Activated CD8-positive, alpha-beta memory T cell treated with anti-CD3 and anti-CD28 coated beads for 1 hour (primary cell): ENCODE data around the gene CTIF.

Experiments
- DNase-seq, 2 donors: peaks; one replicate each; pipeline ENCODE4 v3.0.0-alpha.2; 2020; ENCODE audit warnings: low read depth in 1 of 2; ENCODE audit errors: extremely low read depth in 1 of 2

Gene CTIF

DNA sequence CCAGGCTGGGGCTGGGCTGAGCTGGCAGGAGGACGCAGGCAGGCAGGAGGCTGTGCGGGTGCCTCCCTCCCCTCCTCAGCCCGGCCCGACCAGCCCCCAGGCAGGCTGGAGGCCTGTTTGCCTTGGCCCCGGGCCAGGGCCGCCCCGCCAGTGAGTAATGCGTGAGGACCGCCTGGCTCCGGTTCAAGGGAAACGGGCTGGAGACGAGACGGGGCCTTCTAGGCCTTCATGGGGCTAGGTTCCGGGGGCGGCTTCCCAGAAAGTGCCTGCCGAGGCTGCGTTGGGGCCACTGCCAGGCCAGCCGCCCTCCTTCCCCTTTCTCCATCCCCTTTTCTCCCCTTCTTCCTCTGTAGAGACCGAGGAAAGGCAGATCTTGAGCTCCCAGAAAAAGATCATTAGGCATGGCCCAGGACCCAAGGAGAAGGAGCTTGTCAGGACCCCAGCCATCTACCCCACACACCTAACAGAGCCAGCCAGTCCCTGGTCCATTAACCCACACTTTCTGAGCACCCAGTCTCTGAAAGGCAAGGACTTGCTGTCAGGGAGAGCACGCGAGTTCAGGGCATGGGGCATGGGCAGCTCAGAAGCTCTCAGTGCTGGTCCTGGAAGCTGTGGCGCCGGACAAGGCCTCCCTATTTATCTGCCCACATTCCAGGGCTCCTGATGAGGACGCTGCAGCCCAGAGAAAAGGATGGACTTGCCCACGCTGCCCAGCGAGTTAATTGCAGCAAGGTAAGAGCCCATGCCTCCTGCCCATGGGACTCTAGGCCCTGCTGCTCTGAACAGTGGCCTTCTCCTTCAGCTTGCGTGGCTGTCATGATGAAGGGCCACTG, 363.4 kb downstream of the CTIF start:
- DNase-seq = no peak

DNA sequence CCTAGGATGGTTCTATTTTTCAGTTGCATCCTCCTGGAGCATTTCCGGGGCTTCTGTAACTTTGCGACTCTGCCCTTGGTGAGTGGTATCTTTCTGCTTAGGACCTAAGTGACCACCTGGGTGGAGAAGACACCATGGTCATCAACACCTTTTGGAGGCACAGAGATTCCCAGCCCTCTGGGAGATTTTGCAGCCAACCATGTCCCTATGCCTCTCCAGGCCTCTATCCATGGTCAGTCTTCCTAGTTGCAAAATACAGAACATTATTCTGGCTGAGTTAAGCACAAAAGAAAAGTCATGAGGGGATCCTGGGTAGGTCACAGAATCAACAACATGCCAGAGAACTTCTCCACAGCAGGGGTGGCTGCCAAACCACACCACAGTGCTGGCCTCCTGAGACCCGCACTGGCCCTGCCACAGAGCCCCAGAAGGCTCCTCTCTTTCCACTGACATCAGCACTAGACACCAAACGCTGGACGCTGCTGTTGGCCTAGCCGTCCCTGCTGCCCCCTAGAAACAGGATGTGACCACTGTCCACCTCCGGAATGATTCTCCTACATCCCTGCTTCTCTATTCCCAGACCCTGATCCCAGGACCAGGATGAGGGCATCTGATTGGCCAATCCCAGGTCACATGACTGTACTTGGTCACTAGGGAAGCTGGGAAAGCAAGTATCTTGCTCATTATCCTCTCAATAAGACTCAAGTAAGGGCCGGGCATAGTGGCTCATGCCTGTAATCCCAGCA, 364.2 kb downstream of the CTIF start:
- no peak for DNase-seq

DNA sequence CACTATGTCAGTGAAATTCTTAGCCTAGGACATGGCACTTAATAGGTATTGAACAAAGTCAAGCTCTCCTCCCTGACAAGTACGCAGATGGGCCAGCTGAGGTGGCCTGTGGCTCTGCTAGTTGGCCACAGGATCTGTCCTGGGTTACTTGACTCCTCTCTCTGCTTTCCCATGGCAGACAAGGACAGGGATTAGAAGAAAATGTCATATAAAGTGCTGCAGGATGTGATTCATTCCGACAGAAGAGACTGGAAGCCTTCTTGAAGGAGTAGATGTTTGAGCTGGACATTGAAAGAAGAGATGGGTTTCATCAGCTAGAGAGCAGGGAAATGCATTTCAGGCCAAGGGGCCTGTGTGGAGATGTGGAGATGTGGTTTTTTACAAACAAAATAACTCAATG, 365.3 kb downstream of the CTIF start:
- no peak for DNase-seq

GRCh38 chr18:48904847-48905394, 366.1 kb downstream of the CTIF start:
- DNase-seq = no peak

GRCh38 chr18:48905513-48905912, 366.7 kb downstream of the CTIF start:
- no peak for DNase-seq

- DNase-seq = no peak
Measured at GRCh38 chr18:48908916-48909315, 370.1 kb downstream of the CTIF start.

GRCh38 chr18:48909721-48910120, 370.9 kb downstream of the CTIF start:
- DNase-seq = no peak

GRCh38 chr18:48910972-48911545, 372.2 kb downstream of the CTIF start:
- no peak for DNase-seq
